Measurements from ENCODE around the gene CD200.

CD200 gene

DNA sequence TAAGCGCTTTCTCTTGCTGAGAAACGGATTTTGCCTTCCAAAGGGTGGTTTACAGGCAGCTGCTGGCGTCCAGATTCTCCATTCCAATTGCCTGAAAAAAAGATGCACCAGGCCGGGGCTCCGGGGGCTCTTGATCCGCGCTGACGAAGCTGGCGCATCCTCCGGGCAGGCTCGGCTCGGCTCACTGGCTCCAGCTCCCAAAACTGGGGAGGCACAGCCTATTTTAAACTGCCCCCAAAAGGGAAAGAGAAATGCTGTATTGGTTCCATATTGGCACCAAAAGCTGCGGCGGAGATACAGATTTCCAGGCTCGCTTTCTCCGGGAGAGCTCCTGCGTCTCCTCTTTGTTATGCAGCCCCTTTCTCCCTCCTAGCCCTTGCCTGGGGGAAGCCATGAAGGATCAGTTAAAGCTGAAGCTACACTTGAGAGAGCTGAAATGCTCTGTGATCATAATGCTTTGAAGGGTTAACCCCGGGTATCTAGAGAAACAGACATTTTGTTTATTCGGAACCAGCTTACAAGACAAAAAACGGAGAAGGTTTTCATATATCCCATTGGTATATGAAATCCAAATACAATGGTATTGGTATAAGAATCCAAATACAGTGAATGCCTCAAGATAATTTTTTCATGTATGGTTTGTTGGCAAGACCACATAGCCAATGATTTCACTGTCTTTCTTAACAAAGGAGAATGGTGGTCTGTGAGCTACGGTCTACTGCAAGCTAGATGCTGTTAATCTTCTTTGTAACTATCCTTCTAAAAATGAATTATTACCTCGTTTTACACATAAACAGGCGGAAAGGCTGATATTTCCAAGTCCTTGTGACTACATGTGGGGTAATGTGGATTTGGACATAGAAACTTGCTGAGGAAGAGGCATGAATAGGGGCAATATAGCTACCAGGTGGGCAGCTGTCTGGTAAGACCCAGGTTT is 693 bp downstream of the CD200 start:
- no peak for DNase-seq (ENCODE audit: low read depth)

DNA sequence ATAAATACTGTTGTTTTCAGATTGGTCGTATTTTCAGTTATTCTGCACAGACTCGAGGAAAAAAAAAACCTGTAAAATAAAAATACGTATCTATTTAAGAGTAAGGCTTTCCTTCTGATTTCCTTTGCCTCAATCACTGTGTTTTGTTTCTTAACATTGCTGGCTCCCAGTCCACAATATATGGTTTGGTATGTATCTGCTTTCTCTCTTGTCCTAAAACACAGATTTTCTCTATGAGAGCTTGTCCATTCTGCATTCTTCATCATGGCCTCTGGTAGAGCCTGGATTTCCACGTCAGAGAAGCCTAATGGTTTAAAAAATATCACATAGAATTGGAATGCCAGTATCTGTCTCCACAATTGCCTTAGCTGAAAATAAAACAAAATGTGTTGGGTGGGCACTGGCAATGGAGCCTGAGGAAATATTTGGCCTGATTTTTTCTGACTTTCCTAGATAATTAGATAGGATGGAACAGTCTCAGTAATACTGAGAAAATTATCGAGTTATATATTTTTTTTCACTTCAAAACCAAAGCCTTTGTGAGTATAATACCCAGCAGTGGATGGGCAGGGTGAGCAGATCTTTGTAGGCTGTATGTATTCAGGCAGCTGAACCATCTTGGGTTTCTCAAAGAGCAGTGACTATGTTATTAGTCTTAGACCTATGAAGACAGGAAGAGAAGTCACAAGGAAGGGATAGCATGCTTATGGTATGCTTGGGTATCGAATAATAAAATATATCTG is 1.9 kb downstream of the CD200 start:
- no peak for DNase-seq (ENCODE audit: low read depth)

DNA sequence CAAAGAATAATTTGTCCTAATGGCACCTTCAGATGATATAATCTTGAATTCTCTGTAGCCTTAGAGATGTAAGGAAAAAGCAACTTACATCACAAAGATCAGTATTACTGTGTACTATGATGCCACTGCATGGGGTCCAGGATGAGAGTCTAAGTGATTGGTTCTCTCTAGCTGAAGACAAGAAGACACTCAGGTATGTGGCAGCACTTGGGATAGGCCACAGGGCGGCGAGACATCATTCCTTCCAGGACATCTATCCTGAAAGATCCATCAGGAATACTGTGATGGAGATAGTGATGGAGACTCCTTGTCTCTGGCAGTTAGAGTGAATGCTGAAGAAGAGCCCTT is 2.5 kb downstream of the CD200 start:
- DNase-seq (ENCODE audit: low read depth) = no peak

DNA sequence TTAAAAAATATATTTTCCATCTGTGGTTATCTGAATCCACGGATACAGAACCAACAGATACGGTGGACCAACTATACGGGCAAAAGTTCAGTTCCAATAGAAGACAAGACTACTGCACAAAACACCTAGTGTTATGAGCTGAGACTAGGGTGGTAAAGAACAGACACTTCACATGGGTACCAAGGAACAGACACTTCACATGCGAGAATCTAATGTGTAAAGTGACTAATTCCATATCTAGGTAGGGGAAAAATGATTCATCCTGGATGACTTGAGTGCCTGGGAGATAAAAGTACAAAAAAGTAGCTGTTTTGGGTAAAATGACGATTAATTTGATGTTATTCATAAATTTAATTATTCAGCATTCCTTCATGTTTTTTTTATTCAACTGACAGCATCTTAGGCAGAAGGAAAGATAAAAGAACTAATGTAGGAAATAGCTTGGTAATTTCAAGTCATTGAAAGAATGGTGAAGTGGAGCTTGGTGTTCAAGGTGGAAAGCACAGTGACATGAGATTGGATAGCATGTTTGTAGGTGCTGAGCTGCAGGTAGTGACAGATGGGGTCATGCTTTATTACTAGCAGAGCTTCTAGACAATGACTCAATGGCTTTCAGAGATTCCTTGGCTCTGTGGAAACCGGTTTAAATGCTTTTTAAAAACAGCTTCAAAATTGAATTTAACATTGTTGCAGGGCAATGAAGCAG is 5.2 kb downstream of the CD200 start:
- DNase-seq (ENCODE audit: low read depth) = no peak

DNA sequence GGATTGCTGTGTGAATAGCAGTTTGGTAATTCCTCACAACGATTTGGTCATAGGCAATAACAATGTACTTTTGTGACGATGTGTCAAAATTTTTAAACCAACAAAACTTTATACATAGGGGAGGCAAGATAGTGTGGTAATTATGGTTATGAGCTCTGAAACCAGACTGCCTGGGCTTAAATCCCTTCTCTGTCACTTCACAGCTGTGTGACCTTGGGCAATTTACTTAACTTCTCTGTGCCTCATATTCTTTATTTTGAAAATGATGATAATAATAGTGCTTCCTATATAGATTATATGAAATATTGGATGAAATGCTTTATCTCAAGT is 5.7 kb downstream of the CD200 start:
- no peak for DNase-seq (ENCODE audit: low read depth)

DNA sequence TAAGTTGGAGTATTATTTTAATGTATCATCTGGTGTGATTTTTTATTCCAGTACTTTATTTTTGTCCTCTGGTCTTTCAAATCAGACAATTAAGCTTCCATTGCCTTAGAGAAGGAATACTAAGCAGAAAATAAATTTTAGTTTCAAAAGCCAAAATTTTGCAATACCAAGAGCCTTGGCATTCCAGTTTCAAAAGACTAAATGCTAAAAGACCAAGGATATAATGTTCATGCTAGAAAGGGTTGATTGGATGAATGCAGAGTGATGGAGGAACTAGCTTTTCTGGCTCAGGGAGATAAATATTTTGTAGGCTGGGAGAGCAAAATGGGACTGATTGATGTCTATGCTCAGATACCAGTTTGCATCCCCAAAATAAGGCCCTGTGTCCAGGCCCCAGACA is 6.2 kb downstream of the CD200 start:
- no peak for DNase-seq (ENCODE audit: low read depth)

DNA sequence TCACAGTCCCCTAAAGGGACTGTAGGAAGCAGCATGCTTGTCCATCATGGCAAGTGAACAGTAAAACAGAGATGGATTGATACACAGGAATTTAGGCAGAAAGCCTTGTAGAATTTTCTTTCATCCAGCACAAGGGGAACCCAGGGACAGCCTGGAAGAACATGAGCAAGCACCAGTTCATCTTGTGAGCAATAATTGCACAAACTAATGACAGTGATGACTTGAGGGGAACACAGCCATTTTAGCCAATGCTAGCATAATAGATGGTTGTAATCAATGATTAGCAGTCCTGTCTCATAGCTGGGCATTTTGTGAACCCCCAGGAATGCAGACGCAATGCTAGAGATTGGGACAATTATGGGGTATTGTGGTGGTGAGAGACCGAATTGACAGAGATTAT is 6.7 kb downstream of the CD200 start:
- DNase-seq (ENCODE audit: low read depth) = no peak

DNA sequence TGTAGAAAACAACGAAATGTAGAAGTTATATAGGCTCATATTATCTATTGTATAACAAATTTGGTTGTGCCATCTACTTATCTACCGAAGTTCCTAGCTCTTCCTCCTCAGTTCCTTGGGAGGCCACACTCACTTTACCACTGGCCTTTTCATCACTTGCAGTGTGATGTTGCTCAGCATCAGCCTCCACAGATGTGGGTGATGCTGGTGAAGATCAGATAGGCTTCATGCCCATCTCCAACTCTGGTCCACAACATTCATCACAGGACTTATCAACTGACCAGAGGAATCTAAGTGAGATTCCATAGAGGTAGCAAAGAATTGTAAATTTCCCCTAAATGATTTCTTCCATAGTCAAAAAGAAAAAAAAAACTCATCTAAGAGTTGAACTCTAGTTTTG is 8.4 kb downstream of the CD200 start:
- DNase-seq (ENCODE audit: low read depth) = no peak

DNA sequence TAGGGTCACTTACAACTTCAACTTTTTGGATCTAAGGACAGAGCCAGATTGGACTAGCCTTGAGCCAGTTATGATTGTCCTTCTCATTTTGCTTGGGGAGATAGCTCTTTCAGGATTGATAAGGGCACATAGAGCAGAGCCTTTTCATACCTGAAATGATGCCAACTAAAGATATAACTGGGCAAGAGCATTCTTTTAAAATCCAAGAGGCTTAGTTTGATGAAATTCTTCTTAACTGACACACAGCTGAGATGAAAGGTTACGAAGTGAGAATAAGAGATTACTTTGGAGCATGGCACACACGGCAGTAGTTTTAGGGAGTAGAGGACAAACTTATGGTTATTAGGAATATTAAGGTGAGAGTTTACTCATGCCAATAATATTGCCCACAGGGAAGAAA is 12.7 kb downstream of the CD200 start:
- DNase-seq (ENCODE audit: low read depth) = no peak

DNA sequence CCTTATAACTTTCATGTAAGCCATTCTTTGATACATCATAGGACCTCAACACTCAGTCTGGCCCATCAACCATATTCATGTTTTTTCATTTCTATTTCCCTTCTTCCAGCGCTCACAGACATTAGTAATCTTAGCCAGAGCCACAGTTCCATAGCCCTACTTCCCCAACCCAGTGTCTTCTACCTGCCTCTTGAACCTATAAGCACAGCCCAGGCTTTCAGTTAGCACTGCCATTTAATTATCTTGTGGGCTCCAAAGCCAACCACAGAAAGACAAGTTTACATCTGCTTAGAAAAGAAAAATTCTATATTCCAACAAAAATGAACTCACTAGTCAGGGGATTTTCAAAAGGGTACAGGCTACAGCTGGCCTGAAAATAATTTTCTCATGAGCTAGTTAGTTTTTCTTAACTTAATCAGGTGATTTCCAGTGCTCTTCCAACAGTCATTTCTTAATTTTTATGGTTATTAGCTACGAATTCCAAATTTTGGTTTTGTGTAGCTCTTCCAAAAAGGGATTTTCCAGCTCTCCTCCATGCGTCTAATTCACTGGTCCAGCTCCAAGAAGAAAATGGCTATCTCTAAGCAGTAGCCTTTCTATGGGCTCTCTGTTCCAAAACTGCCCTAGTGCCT is 13.7 kb downstream of the CD200 start:
- DNase-seq (ENCODE audit: low read depth) = no peak

DNA sequence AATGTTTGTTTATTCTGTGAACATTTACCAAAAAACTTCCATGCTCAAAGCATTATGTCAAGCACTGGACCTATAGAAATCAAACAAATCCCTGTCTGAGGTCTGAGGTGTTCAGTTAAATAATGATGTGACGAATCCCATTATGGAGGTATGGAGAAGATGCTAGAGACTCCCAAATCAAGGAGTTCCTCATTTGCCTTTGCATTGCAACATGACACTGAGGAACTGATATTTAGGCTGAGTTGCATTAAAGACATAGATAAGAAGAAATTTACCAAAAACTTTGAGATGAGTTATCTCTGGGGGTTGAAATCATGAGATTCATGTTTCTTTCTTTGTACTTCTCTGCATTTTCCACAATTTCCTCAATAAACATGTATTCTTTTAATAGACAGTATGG is 16.0 kb downstream of the CD200 start:
- DNase-seq (ENCODE audit: low read depth) = no peak

DNA sequence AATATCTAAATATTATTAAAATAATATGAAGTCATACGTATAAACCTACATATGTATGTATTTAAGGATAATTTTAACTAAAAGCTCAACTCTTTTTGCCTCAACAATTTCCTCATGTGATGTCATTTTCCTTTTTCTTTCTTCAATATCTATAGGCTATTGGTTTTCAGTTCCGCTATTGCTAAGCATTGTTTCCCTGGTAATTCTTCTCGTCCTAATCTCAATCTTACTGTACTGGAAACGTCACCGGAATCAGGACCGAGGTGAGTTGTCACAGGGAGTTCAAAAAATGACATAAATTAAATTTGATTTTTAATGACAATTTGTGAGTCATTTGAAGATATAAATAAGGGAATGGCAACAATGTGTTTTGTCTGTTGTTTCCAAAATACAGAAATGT is 16.6 kb downstream of the CD200 start:
- DNase-seq (ENCODE audit: low read depth) = no peak

DNA sequence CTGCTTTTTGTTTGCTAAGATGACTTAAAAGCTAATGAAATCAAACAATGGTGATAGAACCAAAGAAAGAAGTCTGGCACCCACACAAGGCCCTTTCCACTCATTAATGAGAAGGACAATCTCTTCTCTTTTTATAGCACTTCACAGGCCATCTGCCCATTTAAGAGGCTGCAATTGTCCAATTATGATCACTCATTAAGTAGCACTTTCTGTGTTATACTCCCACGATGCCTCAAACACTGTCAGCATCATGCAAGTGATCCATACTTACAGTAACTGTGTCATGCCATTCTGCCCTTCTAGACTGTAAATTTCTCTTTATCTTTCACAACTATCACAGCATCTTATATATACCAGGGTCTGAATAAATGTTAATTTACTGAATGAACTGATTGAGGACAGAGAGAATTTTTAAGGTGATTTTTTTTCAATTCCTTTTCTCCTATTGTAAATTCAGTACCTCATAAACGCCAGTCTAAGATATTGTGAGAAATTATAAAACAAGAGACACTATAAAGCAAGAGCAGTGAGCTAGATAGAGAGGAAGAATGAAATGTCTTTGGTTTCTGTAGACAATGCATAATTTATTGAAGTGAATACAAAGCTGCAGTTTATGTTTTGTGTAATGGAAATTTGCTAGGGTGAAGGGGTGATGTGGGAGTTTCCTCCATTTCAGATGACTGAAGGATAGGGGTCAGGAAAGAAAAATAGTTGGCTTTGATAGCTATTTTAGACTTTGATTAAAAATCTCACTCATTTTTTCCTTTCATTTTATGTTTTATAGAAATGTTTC is 17.3 kb downstream of the CD200 start:
- no peak for DNase-seq (ENCODE audit: low read depth)

DNA sequence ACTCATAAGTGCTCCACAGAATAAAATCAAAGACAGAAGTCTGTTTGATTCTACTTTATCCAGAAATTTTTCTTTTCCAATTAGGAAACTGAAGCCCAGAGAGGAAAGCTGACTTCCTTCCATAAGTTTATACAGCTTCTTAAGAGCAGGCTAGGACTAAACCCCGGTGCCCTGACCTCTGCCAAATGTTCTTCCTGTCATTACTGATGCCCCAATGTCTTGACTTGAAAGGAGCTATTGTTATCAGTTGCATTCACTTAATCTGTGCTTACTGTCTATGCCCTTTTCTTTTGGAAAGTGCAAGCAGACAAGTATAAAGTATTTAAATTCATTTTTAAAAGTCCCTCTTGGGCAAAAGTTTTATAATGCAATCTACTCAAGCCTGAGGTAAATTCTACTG is 18.1 kb downstream of the CD200 start:
- no peak for DNase-seq (ENCODE audit: low read depth)

DNA sequence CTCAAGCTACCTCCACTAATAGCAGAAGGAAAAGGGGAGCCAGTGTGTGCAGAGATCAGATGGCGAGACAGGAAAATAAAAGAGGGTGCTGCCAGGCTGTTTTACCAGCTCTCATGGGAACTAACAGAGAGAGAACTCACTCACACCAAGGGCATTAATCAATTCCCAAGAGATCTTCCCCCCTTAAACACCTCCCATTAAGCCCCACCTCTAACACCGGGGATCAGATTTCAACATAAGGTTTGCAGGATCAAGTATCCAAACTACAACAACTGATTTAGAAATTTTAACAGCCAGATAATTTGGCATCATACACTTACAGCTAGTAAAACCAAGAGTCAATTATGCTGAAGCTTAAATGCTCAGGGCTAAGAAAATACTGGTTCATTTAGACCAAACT is 18.9 kb downstream of the CD200 start:
- no peak for DNase-seq (ENCODE audit: low read depth)

DNA sequence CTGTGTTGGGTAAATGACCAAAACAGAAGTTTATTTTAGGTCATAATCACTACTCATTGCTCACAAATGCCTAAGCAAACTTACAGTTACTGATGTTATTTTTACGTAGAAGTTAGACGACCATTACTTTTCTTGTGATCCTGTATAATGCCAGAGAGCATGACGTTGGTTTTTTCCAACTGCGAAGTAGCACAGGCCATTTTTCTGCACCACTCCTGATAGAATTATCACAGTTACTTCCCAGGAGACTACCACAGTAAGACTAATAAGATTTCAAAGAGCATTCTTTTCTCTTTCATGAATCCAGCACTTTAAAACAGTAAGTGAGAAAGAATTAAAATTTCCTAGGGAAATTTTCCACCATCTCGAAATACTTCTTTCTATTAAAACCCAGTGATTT is 19.8 kb downstream of the CD200 start:
- no peak for DNase-seq (ENCODE audit: low read depth)

DNA sequence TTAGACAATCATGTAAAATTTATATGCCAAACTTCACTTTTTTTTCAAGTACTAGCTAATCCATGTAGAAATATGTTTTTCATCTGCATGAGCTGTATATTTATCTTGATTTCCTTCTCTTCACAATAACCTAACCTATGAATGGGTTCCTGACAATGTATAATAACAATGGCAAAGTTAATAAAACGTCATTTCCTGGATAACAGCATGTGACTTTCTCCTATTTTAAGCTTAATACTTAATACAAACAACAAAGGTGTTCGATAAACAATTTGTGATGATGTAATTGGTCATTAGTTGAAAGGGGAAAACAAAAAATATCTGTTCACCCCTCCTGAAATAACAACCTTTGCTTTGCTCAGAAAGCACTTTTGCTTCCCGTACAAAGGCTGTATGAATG is 20.4 kb downstream of the CD200 start:
- DNase-seq (ENCODE audit: low read depth) = no peak

DNA sequence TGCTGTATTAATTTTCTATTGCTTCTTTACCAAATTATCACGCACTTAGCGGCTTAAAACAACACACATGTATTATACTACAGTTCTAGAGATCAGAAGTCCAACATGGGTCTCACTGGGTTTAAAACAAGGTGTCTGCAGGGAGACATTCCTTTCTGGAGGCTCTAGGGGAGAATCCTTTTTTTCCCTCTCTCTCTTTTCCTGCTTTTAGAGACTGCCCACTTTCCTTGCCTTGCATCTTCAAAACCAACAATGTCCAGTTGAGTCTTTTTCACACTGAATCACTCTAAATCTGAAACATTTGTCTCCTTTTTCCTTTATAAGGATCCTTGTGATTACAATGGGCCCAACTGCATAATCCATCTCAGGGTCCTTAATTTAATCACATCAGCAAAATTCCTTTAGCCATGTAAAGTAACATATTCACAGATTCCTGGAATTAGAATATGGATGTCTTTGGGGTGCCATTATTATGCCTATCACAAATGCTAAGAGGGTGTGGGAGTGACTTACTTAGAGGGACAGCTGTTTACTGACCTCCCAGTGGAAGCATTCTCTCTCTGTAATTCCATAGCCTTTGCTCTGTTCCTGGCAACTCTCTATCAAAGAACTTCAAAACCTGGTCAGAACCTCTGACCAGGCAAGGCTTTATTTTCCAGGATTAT is 21.8 kb downstream of the CD200 start:
- no peak for DNase-seq (ENCODE audit: low read depth)

DNA sequence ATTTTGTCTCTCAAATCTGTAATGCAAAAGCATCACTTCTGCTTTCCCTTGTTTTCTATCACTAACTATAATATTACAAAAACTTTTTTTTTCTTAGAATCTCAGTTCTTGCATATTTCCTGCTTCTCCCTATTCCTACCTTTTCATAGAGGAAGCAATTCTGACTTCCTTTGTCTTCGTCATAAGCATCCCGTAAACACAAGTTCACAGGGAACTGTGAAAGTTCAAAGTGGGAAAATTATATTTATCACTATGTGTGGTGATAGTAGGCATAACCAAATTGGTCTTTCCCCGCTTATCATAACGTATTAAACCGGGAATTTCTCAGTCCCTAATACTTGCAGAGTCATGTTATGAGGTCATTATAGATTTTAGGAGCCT is 22.3 kb downstream of the CD200 start:
- DNase-seq (ENCODE audit: low read depth) = no peak

DNA sequence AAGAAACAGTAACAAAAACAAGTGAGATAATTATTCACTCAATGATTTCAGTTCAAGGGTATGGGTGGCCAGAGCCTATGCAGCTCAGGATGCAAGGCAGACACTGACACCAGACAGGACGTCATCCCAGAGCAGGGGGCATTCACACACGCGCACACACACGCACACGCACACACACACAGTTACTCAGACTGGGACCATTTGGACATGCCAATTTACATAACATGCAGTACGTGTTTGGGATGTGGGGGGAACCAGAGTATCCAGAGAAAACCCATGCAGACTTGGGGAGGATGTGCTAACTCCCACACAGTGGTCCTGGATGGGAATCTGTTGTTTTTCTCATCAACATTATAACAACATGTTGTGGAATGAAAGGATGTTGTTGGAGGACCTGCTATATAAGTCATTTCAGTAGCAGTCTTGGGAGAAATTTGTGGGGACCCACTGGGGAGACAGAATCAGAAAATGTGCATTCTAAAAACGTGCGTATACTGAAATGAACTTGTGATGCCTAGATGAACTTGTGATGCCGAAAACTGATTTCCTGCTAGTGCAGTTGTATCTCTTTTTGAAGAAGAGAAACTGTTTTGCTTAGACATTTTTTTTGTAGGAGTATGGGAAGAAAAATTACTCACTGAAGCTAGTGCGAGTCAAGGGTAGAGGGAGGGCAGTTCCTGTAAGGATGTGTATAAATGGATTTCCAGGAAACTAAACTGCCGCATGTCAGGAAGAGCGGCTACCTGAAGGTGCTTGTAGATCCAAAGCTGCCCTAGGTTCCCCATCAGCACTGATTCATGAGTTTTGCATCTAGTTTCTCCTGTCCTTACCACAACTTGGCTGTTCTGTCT is 25.2 kb downstream of the CD200 start:
- peak; percentile 15 for DNase-seq (ENCODE audit: low read depth)

All from activated T-cell treated with anti-CD3 and anti-CD28 coated beads for 1 hour (primary cell).